NCI-H526 treated with DMSO at 0.1 percent for 48 hours (cell line): ENCODE results near the gene TMED4.

Experiments
- DNase-seq: peaks from one replicate; lab custom pipeline; 2025; lab: John Stamatoyannopoulos, UW

The TMED4 gene

GRCh38 chr7:44539669-44540506, 42.1 kb downstream of the TMED4 start:
- DNase-seq = no peak

- no peak for DNase-seq
Measured at GRCh38 chr7:44538798-44539668, 43.0 kb downstream of the TMED4 start.

GRCh38 chr7:44538093-44538797, 43.8 kb downstream of the TMED4 start:
- no peak for DNase-seq

GRCh38 chr7:44537442-44537841, 44.6 kb downstream of the TMED4 start:
- no peak for DNase-seq

- no peak for DNase-seq
Measured at GRCh38 chr7:44536090-44536489, 45.9 kb downstream of the TMED4 start.

GRCh38 chr7:44535348-44536064, 46.5 kb downstream of the TMED4 start:
- no peak for DNase-seq

- DNase-seq = no peak
Measured at GRCh38 chr7:44534501-44534900, 47.5 kb downstream of the TMED4 start.

- DNase-seq = no peak
Measured at GRCh38 chr7:44534087-44534486, 47.9 kb downstream of the TMED4 start.

GRCh38 chr7:44533301-44534055, 48.6 kb downstream of the TMED4 start:
- no peak for DNase-seq

GRCh38 chr7:44531421-44532380, 50.3 kb downstream of the TMED4 start:
- DNase-seq = no peak

GRCh38 chr7:44530990-44531389, 51.0 kb downstream of the TMED4 start:
- no peak for DNase-seq
